Measurements from ENCODE around the gene CGREF1.
"Not testable (repeated sequence)": the region's sequence is repeated elsewhere in the genome, so short reads cannot be mapped to it uniquely, and the experiment has no call there.

The CGREF1 gene

DNA sequence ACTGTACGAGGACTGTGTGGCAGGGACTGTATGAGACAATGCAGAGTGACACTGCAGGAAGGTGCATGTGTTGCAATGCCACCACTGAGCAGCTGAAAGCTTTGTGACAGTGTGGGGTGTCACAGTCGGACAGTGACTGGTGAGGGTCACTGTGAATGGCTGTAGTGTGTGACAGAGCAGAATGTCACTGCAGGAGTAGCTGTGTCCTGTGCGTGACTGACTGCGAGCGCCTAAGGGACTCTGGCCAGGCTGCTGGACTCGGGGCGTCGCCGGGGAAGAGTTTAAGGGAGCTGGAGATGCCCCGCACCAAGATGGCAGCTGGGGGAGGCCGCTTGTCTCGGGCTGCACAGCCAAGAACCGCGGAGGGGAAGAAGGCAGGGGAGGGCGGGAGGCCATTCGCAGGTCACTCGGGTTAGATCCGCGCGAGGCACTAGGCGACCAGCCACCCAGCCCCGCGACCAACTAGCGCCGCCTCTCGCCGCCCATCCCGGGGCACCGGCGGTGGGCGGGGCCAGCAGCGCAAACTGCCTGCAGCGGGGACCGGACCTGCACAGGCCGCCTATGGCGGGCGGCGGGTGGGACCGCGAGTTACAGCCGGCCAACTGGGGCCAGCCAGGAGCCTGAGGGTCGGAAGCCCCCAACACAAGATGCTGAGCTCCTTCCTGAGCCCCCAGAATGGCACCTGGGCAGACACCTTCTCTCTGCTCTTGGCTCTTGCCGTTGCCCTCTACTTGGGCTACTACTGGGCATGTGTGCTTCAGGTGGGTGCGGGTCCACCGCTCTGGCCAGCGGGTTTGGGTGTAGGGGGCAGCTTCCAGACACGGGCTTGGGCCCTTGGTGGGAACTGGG is 4.6 kb upstream of the CGREF1 start, which contains the start of gene ABHD1:
TSS of gene ABHD1 (plus strand) at position 514 of the 849 bp plus-strand sequence. CDS start at position 648, 134 bp downstream.
- no peaks in the 10 kb centered on the region for H3K36me3 ChIP-seq (replicated peaks; ENCODE audit: insufficient read depth, low read length)
- H3K9me3 ChIP-seq (replicated peaks; ENCODE audit: insufficient read depth, low read length): no peaks in the 10 kb centered on the region
- no peak within 1 kb of the TSS for H3K27ac ChIP-seq (ENCODE audit: low read length)
- no peaks in the 10 kb centered on the region for H3K9me2 ChIP-seq (replicated peaks; ENCODE audit: insufficient read depth, low read length)
- H3K79me2 ChIP-seq (ENCODE audit: low read length): no peaks in the 10 kb centered on the region
- DNase-seq: peak; percentile 60
- TF ChIP-seq EZH2 (optimal IDR thresholded peaks at IDR 0.05; ENCODE audit: low read depth, low read length): no peak
- TF ChIP-seq EZH2phosphoT487 (IDR thresholded peaks at IDR 0.05; ENCODE audit: low read length): no peak
- TF ChIP-seq, protein P1, sequence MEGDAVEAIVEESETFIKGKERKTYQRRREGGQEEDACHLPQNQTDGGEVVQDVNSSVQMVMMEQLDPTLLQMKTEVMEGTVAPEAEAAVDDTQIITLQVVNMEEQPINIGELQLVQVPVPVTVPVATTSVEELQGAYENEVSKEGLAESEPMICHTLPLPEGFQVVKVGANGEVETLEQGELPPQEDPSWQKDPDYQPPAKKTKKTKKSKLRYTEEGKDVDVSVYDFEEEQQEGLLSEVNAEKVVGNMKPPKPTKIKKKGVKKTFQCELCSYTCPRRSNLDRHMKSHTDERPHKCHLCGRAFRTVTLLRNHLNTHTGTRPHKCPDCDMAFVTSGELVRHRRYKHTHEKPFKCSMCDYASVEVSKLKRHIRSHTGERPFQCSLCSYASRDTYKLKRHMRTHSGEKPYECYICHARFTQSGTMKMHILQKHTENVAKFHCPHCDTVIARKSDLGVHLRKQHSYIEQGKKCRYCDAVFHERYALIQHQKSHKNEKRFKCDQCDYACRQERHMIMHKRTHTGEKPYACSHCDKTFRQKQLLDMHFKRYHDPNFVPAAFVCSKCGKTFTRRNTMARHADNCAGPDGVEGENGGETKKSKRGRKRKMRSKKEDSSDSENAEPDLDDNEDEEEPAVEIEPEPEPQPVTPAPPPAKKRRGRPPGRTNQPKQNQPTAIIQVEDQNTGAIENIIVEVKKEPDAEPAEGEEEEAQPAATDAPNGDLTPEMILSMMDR (IDR thresholded peaks at IDR 0.05; ENCODE audit: low read length): no peak
- H3K9ac ChIP-seq (ENCODE audit: low read length): peak within 1 kb of the TSS; percentile 34; the same call in 1 of the 2 replicates
- peak within 1 kb of the TSS; percentile 67 for H3K4me3 ChIP-seq (ENCODE audit: low read length)
- no peaks in the 10 kb centered on the region for H3F3A ChIP-seq (ENCODE audit: insufficient read depth, low read length)
- no peaks in the 10 kb centered on the region for H4K20me1 ChIP-seq (ENCODE audit: insufficient read depth, low read length)
- no peaks in the 10 kb centered on the region for H3K4me1 ChIP-seq (ENCODE audit: low read length)
- peaks cover 4% of the 10 kb centered on the region; the same call in 1 of the 2 replicates for H3K27me3 ChIP-seq (replicated peaks; ENCODE audit: insufficient read depth, low read length)
- peak within 1 kb of the TSS; percentile 82 for H3K4me2 ChIP-seq (ENCODE audit: low read depth, low read length)
- peak within 1 kb of the TSS; percentile 97 for H2AFZ ChIP-seq (ENCODE audit: low read length)

DNA sequence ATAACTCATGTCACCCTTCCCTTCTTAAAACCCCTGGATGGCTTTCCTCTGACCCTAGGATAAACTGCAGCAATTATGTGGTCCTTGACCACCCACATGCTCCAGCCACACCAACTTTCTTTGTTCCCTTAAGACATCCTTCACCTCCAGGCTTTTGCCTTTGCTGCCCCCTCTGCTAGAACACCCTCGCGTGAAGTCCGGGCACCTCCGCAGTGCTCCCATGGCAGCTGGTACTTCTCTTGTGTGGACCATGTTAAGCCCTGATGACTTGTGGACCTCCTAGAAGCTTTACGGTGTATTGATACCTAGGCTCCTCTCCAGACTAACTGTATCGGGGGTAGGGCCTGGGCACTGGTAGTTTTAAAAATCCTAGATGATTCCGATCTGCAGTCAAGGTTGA is 3.9 kb upstream of the CGREF1 start:
- no peak overlapping the region for H3K4me3 ChIP-seq (ENCODE audit: low read length)
- no peak overlapping the region for H2AFZ ChIP-seq (ENCODE audit: low read length)

DNA sequence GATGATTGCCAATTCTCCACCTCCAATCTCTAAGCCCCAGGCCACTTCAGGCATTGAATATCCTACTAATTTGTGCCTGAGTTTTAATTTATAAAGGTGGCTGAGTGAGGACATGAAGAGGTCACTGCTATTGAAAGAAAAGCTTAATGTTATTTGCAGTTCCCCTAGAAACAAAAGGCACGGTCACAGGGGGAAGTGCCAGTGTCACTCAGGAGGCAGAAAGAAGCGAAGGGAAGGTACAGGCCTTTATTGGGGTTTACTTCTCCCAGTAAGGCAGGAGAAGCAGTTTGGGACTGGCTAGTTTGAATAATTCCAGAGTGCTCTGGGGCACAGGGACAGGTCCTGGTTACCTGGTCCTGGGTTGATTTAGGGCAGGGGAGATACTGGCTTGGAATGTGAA is 3.0 kb upstream of the CGREF1 start:
- peaks cover 4% of the 10 kb centered on the region; the same call in 1 of the 2 replicates for H3K27me3 ChIP-seq (replicated peaks; ENCODE audit: insufficient read depth, low read length)
- DNase-seq: no peak
- H3K27ac ChIP-seq (ENCODE audit: low read length): no peak overlapping the region
- TF ChIP-seq EZH2 (optimal IDR thresholded peaks at IDR 0.05; ENCODE audit: low read depth, low read length): no peak
- TF ChIP-seq, protein P1 (IDR thresholded peaks at IDR 0.05; ENCODE audit: low read length): no peak
- no peak for TF ChIP-seq EZH2phosphoT487 (IDR thresholded peaks at IDR 0.05; ENCODE audit: low read length)
- no peaks in the 10 kb centered on the region for H3F3A ChIP-seq (ENCODE audit: insufficient read depth, low read length)
- no peak overlapping the region for H3K9ac ChIP-seq (ENCODE audit: low read length)
- H3K79me2 ChIP-seq (ENCODE audit: low read length): no peaks in the 10 kb centered on the region
- no peaks in the 10 kb centered on the region for H3K36me3 ChIP-seq (replicated peaks; ENCODE audit: insufficient read depth, low read length)
- H3K4me2 ChIP-seq (ENCODE audit: low read depth, low read length): no peak overlapping the region
- no peak overlapping the region for H2AFZ ChIP-seq (ENCODE audit: low read length)
- H3K4me1 ChIP-seq (ENCODE audit: low read length): no peaks in the 10 kb centered on the region
- no peaks in the 10 kb centered on the region for H3K9me2 ChIP-seq (replicated peaks; ENCODE audit: insufficient read depth, low read length)
- no peaks in the 10 kb centered on the region for H4K20me1 ChIP-seq (ENCODE audit: insufficient read depth, low read length)
- H3K4me3 ChIP-seq (ENCODE audit: low read length): no peak overlapping the region
- no peaks in the 10 kb centered on the region for H3K9me3 ChIP-seq (replicated peaks; ENCODE audit: insufficient read depth, low read length)

More for the DNA sequence above, 3.9 kb upstream of the CGREF1 start:
- H3K9ac ChIP-seq (ENCODE audit: low read length): no peak overlapping the region
- no peaks in the 10 kb centered on the region for H3K36me3 ChIP-seq (replicated peaks; ENCODE audit: insufficient read depth, low read length)
- H3K9me2 ChIP-seq (replicated peaks; ENCODE audit: insufficient read depth, low read length): no peaks in the 10 kb centered on the region
- no peak overlapping the region for H3K4me2 ChIP-seq (ENCODE audit: low read depth, low read length)
- no peaks in the 10 kb centered on the region for H3K9me3 ChIP-seq (replicated peaks; ENCODE audit: insufficient read depth, low read length)
- no peak for DNase-seq
- peaks cover 4% of the 10 kb centered on the region; the same call in 1 of the 2 replicates for H3K27me3 ChIP-seq (replicated peaks; ENCODE audit: insufficient read depth, low read length)
- H3K27ac ChIP-seq (ENCODE audit: low read length): no peak overlapping the region
- no peaks in the 10 kb centered on the region for H3F3A ChIP-seq (ENCODE audit: insufficient read depth, low read length)
- no peaks in the 10 kb centered on the region for H3K4me1 ChIP-seq (ENCODE audit: low read length)
- no peaks in the 10 kb centered on the region for H4K20me1 ChIP-seq (ENCODE audit: insufficient read depth, low read length)
- no peaks in the 10 kb centered on the region for H3K79me2 ChIP-seq (ENCODE audit: low read length)
- TF ChIP-seq EZH2 (optimal IDR thresholded peaks at IDR 0.05; ENCODE audit: low read depth, low read length) (no peak), EZH2phosphoT487 (IDR thresholded peaks at IDR 0.05; ENCODE audit: low read length) (no peak)
- TF ChIP-seq, protein P1 (IDR thresholded peaks at IDR 0.05; ENCODE audit: low read length): no peak

DNA sequence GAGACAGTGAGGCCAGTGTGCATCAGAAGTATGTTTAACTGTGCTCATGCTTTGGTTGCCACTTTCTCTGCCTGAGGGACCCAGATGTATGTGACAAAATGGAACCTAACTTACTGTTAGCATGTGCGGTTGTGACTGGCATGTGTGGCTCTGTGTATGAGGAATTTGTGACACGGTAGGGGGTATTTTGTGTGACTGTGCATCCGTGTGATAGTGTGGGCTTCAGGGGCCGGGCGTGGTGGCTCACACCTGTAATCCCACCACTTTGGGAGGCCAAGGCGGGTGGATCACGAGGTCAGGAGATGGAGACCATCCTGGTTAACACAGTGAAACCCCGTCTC is 372 bp upstream of the CGREF1 start:
- not testable (repeated sequence) for H4K20me1 ChIP-seq (ENCODE audit: insufficient read depth, low read length); H3K27ac ChIP-seq (ENCODE audit: low read length); H3K79me2 ChIP-seq (ENCODE audit: low read length); H3K4me1 ChIP-seq (ENCODE audit: low read length); H3K9me3 ChIP-seq (replicated peaks; ENCODE audit: insufficient read depth, low read length); H3K9ac ChIP-seq (ENCODE audit: low read length); H2AFZ ChIP-seq (ENCODE audit: low read length); H3K4me3 ChIP-seq (ENCODE audit: low read length); H3K36me3 ChIP-seq (replicated peaks; ENCODE audit: insufficient read depth, low read length); H3F3A ChIP-seq (ENCODE audit: insufficient read depth, low read length); H3K27me3 ChIP-seq (replicated peaks; ENCODE audit: insufficient read depth, low read length); H3K9me2 ChIP-seq (replicated peaks; ENCODE audit: insufficient read depth, low read length); H3K4me2 ChIP-seq (ENCODE audit: low read depth, low read length); DNase-seq

Measured in MM.1S (cell line).